CD4-positive, alpha-beta T cell treated with Interleukin-1 beta for 1 hour (primary cell): Measurements from ENCODE around the gene SLC8A2.
A peak's percentile ranks its signal among the peaks of the same experiment; 100 is the strongest.
"Not testable (repeated sequence)": the region's sequence is repeated elsewhere in the genome, so short reads cannot be mapped to it uniquely, and the experiment has no call there.

Experiments used
- DNase-seq, 2 donors: peaks; one replicate each; pipeline ENCODE4 v3.0.0-alpha.2; 2020 to 2022

The SLC8A2 gene

GRCh38 chr19:47406711-47407416 is 64.8 kb downstream of the SLC8A2 start:
- DNase-seq = no peak

GRCh38 chr19:47405854-47406417 is 65.8 kb downstream of the SLC8A2 start:
- no peak for DNase-seq

- DNase-seq = no peak
Measured at GRCh38 chr19:47405197-47405550, 66.5 kb downstream of the SLC8A2 start.

GRCh38 chr19:47404334-47405196 is 67.1 kb downstream of the SLC8A2 start:
- no peak for DNase-seq

- DNase-seq = no peak
Measured at GRCh38 chr19:47402504-47402903, 69.2 kb downstream of the SLC8A2 start.

- DNase-seq = no peak
Measured at GRCh38 chr19:47398707-47399597, 72.7 kb downstream of the SLC8A2 start.

- peak; percentile 79 to 80 for DNase-seq
Measured at GRCh38 chr19:47391510-47392223, 80.0 kb downstream of the SLC8A2 start.

- no peak for DNase-seq
Measured at GRCh38 chr19:47390533-47391488, 80.9 kb downstream of the SLC8A2 start.

- peak; percentile 13 to 81 for DNase-seq
Measured at GRCh38 chr19:47389150-47389556, 82.5 kb downstream of the SLC8A2 start.

- peak in 1 of 2 donors; percentile 56 for DNase-seq
Measured at GRCh38 chr19:47388721-47389120, 83.0 kb downstream of the SLC8A2 start.

GRCh38 chr19:47387623-47388022 is 84.1 kb downstream of the SLC8A2 start:
- DNase-seq = not testable (repeated sequence)

- not testable (repeated sequence) for DNase-seq
Measured at GRCh38 chr19:47386582-47386981, 85.1 kb downstream of the SLC8A2 start.

GRCh38 chr19:47384533-47384932 is 87.2 kb downstream of the SLC8A2 start:
- DNase-seq = not testable (repeated sequence)

GRCh38 chr19:47383890-47384289 is 87.8 kb downstream of the SLC8A2 start:
- not testable (repeated sequence) for DNase-seq

- peak; percentile 43 to 60 for DNase-seq
Measured at GRCh38 chr19:47381653-47382279, 89.9 kb downstream of the SLC8A2 start.

- DNase-seq = no peak
Measured at GRCh38 chr19:47381121-47381520, 90.6 kb downstream of the SLC8A2 start.

GRCh38 chr19:47380559-47380958 is 91.1 kb downstream of the SLC8A2 start:
- no peak for DNase-seq

GRCh38 chr19:47379381-47379938 is 92.2 kb downstream of the SLC8A2 start:
- no peak for DNase-seq

GRCh38 chr19:47378246-47378645 is 93.4 kb downstream of the SLC8A2 start:
- no peak for DNase-seq
